A673 (cell line): ENCODE results near the gene LDB1.

Source experiments
- CTCF ChIP-seq: fragments of 300-800, 200-600 bp; sonication (generic); conservative IDR thresholded peaks from 2 replicates; pipeline ENCODE4 v1.5.1; 2017; ENCODE audit warnings: low read depth, mild to moderate bottlenecking, antibody characterized with exemption, low read length, moderate library complexity, mixed read lengths
- EZH2 ChIP-seq: fragments of 200-600 bp; sonication (generic); IDR thresholded peaks from 2 replicates; pipeline ENCODE4 v1.6.1; 2017; ENCODE audit warnings: borderline replicate concordance, low read depth, mild to moderate bottlenecking, mixed read lengths, antibody characterized with exemption, low read length; ENCODE audit not compliant: poor library complexity, severe bottlenecking

GRCh38 chr10:102106998-102107397 is 13.2 kb downstream of the LDB1 start:
- TF ChIP-seq CTCF (no peak), EZH2 (no peak)
